CD8-positive, alpha-beta memory T cell (primary cell): Measurements from ENCODE around the gene UNC5C. TPM values are rescaled to one million over a fixed set of nuclear protein-coding genes. Genes with fewer than 3 reads are reported as not detected.

Experiments used
- CTCF ChIA-PET: fragments of 350-600 bp; sonication (Branson Sonifier 250); formaldehyde crosslinking; loops from one replicate; lab custom pipeline; 2021; ENCODE audit warnings: antibody characterized with exemption; lab: Charles Lee
- POLR2A ChIA-PET: fragments of 350-600 bp; sonication (Branson Sonifier 250); formaldehyde crosslinking; loops from one replicate; lab custom pipeline; 2021; ENCODE audit warnings: antibody characterized with exemption; lab: Charles Lee
- DNase-seq, 5 donors: peaks; one replicate each; pipeline versions ENCODE4 v3.0.0 to v3.0.0-alpha.2; 2020 to 2022; ENCODE audit warnings: mixed read lengths in 1 of 5
- H3K27ac ChIP-seq: one replicate; pipeline ENCODE4 v1.7.0; 2013; ENCODE audit warnings: low read depth, mild to moderate bottlenecking, low read length, moderate library complexity
- H3K27me3 ChIP-seq: 2 replicates; pipeline ENCODE4 v1.7.0; 2013; ENCODE audit warnings: low read length, mild to moderate bottlenecking; ENCODE audit not compliant: insufficient read depth, poor library complexity, severe bottlenecking
- H3K36me3 ChIP-seq: 2 replicates; pipeline ENCODE4 v1.7.0; 2013; ENCODE audit warnings: mild to moderate bottlenecking, low read length, moderate library complexity; ENCODE audit not compliant: insufficient read depth
- H3K4me1 ChIP-seq: 2 replicates; pipeline ENCODE4 v1.7.0; 2013; ENCODE audit warnings: mild to moderate bottlenecking, low read length, moderate library complexity; ENCODE audit not compliant: insufficient read depth
- H3K4me3 ChIP-seq: 2 replicates; pipeline ENCODE4 v1.7.0; 2013; ENCODE audit warnings: mild to moderate bottlenecking, low read length
- H3K9me3 ChIP-seq: 2 replicates; pipeline ENCODE4 v1.7.0; 2013; ENCODE audit warnings: mild to moderate bottlenecking, low read length
- H3K27ac Mint-ChIP-seq, 8 donors: one replicate each; pipeline ENCODE4 v1.8.0; 2020 to 2021; ENCODE audit warnings: mixed read lengths in 8 of 8, mild to moderate bottlenecking in 6 of 8, inconsistent platforms in 3 of 8, moderate library complexity in 3 of 8
- H3K27me3 Mint-ChIP-seq, 2 donors: one replicate each; pipeline ENCODE4 v1.8.0; 2020 to 2021; ENCODE audit warnings: mixed read lengths in 2 of 2, mild to moderate bottlenecking in 1 of 2, moderate library complexity in 1 of 2
- H3K36me3 Mint-ChIP-seq, 3 donors: one replicate each; pipeline ENCODE4 v1.8.0; 2020 to 2021; ENCODE audit warnings: mixed read lengths in 3 of 3, inconsistent platforms in 1 of 3, mild to moderate bottlenecking in 1 of 3
- H3K4me1 Mint-ChIP-seq, 3 donors: one replicate each; pipeline ENCODE4 v1.8.0; 2020 to 2021; ENCODE audit warnings: mixed read lengths in 3 of 3, inconsistent platforms in 1 of 3, mild to moderate bottlenecking in 1 of 3
- H3K4me3 Mint-ChIP-seq, 7 donors: one replicate each; pipeline ENCODE4 v1.8.0; 2020 to 2021; ENCODE audit warnings: mixed read lengths in 7 of 7, mild to moderate bottlenecking in 6 of 7, moderate library complexity in 4 of 7, inconsistent platforms in 2 of 7
- H3K9me3 Mint-ChIP-seq, 5 donors: one replicate each; pipeline ENCODE4 v1.8.0; 2020 to 2022; ENCODE audit warnings: mixed read lengths in 5 of 5, mild to moderate bottlenecking in 3 of 5, moderate library complexity in 2 of 5, inconsistent platforms in 1 of 5
- polyA plus RNA-seq: library from polyadenylated mRNA; unstranded; fragments of 300-500 nt; fragmentation: Illumina TruSeq; gene quantifications from one replicate; pipeline ENCODE4 v1.2.3, GENCODE V29; 2021
- total RNA-seq, 2 experiments: library from RNA; stranded (reverse); gene quantifications; one replicate each; pipeline ENCODE4 v1.2.3, GENCODE V29; 2021

The UNC5C gene
- total and polyA plus RNA-seq, 3 experiments from 2014 or later: not detected

DNA sequence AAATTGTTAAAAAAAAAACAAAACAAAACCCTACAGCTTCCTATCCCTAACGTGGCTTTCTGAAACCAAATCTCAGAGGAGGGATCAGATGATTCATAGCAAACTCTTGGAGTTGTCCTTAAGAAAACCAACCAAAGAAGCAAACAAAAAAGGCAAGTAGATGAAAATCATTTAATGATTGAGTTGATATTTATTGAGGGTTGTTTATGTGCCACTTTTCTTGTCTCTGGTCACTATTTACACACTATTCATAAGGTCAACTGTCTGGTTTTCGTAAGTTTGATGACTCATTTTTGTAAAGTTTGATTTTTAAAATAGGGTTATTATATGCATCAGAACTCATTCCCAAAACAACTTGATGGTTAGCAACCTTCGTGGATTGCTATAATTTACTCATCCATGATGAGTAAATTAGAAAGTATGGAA, 133.4 kb downstream of the UNC5C start:
- Histone ChIP-seq H3K4me1 (no peaks in the 10 kb centered on the region), H3K9me3 (no peaks in the 10 kb centered on the region), H3K27me3 (no peaks in the 10 kb centered on the region), H3K36me3 (no peaks in the 10 kb centered on the region), H3K27ac (no peak overlapping the region), H3K4me3 (no peak overlapping the region)
- Mint-ChIP-seq H3K9me3 (no peaks in the 10 kb centered on the region), H3K27ac (no peak overlapping the region), H3K27me3 (no peaks in the 10 kb centered on the region), H3K4me3 (no peak overlapping the region), H3K4me1 (no peaks in the 10 kb centered on the region), H3K36me3 (no peaks in the 10 kb centered on the region)
- no peak for DNase-seq
- CTCF ChIA-PET: no interaction called here
- POLR2A ChIA-PET: no interaction called here

DNA sequence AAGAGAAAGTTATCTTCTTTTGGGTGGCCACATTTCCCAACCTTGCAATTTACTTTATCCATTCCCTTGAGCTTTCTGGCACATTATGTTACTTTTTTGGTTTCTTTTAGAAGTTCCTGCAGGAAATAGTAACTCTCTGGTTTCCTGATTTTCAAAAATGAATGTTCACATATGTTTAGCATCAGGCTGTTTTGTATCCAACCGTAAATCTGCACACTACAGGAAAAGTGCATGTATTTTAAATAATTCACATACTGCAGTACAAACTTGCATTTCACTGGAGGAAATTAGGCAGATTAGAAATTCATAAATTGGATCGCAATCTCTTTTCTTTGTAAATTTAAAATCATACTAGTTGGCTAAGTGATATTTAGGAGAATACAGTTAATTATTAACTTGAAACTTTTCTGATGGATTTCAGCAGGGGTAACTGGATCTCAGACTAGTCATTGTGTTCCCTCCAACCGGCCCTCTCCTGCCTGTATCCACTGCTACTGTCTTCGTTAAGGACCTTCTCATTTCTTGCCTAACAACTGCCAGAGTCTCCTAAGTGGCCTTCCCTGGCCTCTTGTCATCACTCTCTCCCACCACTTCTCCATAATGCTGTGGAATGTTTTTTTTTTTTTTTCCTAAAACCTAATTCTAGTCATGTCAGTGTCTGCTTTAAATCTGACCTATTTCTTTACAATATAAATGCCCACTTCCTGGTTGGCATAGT, 137.2 kb downstream of the UNC5C start:
- CTCF ChIA-PET: no interaction called here
- POLR2A ChIA-PET: no interaction called here

DNA sequence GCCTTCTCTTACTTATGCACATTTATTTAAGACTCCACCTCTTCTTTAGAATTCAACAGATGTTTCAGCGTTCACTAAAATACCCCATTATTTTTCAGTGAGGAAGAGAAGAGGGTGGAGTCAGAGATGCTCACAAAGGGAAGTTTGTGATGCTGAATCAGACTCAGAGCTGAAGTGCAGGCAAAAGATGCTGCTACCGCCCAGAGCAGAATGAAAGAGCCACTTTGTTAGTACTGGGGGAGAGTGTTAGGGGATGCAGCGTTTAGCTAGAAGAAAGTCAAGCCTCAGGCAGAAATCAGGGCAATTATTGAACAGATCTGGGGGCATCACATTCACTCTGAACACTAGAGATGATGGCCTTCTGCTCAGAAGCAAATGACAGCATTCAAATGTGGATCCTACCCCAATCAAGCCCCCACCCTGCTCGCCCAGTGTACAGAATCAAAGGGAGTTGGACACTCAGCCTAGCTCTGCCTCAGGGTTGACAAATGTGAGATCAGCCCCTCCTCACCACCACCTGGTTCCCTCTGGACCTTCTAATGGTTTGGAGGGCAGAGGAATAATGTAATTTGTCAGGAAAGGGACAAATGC, 138.3 kb downstream of the UNC5C start:
- ChIA-PET POLR2A (no interaction called here), CTCF (no interaction called here)
- Histone ChIP-seq H3K4me3 (no peak overlapping the region), H3K36me3 (no peaks in the 10 kb centered on the region), H3K27me3 (no peaks in the 10 kb centered on the region), H3K4me1 (no peaks in the 10 kb centered on the region), H3K9me3 (no peaks in the 10 kb centered on the region), H3K27ac (no peak overlapping the region)
- Mint-ChIP-seq H3K27ac (no peak overlapping the region), H3K27me3 (peaks cover 0 to 2% of the 10 kb centered on the region in 2 donors), H3K4me3 (no peak overlapping the region), H3K9me3 (peaks cover 0 to 2% (median 0%) of the 10 kb centered on the region in 5 donors), H3K36me3 (no peaks in the 10 kb centered on the region), H3K4me1 (no peaks in the 10 kb centered on the region)
- DNase-seq: no peak

More for the DNA sequence above, 137.2 kb downstream of the UNC5C start:
- no peaks in the 10 kb centered on the region for H3K4me1 Mint-ChIP-seq
- no peak overlapping the region for H3K27ac Mint-ChIP-seq
- DNase-seq: no peak
- H3K9me3 Mint-ChIP-seq: peaks cover 0 to 2% (median 0%) of the 10 kb centered on the region in 5 donors
- H3K36me3 ChIP-seq: no peaks in the 10 kb centered on the region
- H3K4me1 ChIP-seq: no peaks in the 10 kb centered on the region
- no peaks in the 10 kb centered on the region for H3K9me3 ChIP-seq
- H3K27ac ChIP-seq: no peak overlapping the region
- no peaks in the 10 kb centered on the region for H3K27me3 ChIP-seq
- no peak overlapping the region for H3K4me3 Mint-ChIP-seq
- no peak overlapping the region for H3K4me3 ChIP-seq
- H3K36me3 Mint-ChIP-seq: no peaks in the 10 kb centered on the region
- peaks cover 0 to 2% of the 10 kb centered on the region in 2 donors for H3K27me3 Mint-ChIP-seq

DNA sequence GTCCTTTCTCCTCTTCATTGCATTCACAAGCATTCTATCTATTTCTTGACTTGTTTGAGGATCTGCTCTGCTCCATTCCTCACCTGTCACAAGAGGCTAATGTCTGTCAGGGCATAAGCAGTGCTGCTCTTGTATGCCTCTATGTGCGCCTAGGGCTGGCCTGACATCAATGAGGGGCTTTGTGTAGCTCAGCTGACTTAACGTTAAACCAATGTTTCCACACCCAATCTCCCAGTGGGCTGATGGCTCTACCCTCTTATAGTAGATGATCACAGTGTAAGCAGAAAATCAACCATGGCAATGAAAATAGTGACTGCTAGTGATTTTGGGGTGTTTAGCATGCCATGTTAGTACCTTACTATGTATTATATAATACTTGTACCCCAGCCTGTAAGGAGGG, 139.0 kb downstream of the UNC5C start:
- Histone ChIP-seq H3K36me3 (no peaks in the 10 kb centered on the region), H3K27ac (no peak overlapping the region), H3K9me3 (no peaks in the 10 kb centered on the region), H3K4me3 (no peak overlapping the region), H3K27me3 (no peaks in the 10 kb centered on the region), H3K4me1 (no peaks in the 10 kb centered on the region)
- no peaks in the 10 kb centered on the region for H3K36me3 Mint-ChIP-seq
- CTCF ChIA-PET: no interaction called here
- H3K9me3 Mint-ChIP-seq: peaks cover 0 to 4% (median 0%) of the 10 kb centered on the region in 5 donors
- no peak overlapping the region for H3K4me3 Mint-ChIP-seq
- no peaks in the 10 kb centered on the region for H3K4me1 Mint-ChIP-seq
- POLR2A ChIA-PET: no interaction called here
- H3K27me3 Mint-ChIP-seq: peaks cover 0 to 2% of the 10 kb centered on the region in 2 donors
- H3K27ac Mint-ChIP-seq: no peak overlapping the region
- DNase-seq: no peak

DNA sequence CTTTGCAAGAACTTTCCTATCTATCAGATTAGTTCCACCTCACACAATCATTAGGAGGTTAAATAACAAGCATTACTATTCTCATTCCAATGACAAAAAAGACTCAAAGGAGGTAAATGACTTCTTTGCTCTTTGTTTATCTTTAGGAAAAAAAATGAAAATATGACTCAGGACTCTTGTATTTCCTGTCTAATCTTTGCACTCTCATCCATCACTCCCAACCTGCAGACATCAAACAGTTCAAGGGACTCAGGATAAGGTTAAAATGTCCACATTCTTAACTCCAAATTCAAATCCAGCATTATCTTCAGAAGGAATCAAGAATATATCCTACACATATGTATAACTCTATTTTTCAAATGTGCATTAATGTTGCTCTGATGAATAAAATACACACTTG, 139.6 kb downstream of the UNC5C start:
- H3K27me3 ChIP-seq: no peaks in the 10 kb centered on the region
- H3K27ac ChIP-seq: no peak overlapping the region
- ChIA-PET POLR2A (no interaction called here), CTCF (no interaction called here)
- H3K4me3 ChIP-seq: no peak overlapping the region
- H3K4me1 ChIP-seq: no peaks in the 10 kb centered on the region
- DNase-seq: no peak
- no peaks in the 10 kb centered on the region for H3K36me3 ChIP-seq
- Mint-ChIP-seq H3K4me1 (no peaks in the 10 kb centered on the region), H3K27ac (no peak overlapping the region), H3K4me3 (no peak overlapping the region), H3K27me3 (peaks cover 0 to 2% of the 10 kb centered on the region in 2 donors), H3K36me3 (no peaks in the 10 kb centered on the region), H3K9me3 (peaks cover 0 to 4% (median 0%) of the 10 kb centered on the region in 5 donors)
- no peaks in the 10 kb centered on the region for H3K9me3 ChIP-seq

DNA sequence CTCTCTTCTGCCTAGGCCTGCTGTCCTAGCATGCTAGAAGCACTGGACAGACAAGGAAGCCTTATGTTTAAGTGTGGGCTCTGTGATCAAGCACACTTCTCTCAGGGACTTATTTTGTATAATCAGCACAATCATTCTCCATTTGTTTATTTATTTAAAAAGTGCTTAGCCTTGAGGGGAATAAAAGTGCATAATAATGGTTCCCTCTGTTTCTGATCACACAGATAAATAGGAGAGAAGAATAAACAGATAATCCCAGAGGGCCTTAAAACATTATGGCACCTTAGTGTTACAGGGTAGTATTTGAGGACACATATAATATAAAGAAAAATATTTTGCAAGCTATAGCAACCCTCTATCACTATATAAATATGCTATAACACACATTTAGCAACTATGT, 146.5 kb downstream of the UNC5C start:
- H3K36me3 ChIP-seq: no peaks in the 10 kb centered on the region
- Mint-ChIP-seq H3K27me3 (peaks cover 0 to 2% of the 10 kb centered on the region in 2 donors), H3K36me3 (no peaks in the 10 kb centered on the region), H3K27ac (no peak overlapping the region), H3K4me1 (no peaks in the 10 kb centered on the region), H3K9me3 (peaks cover 0 to 5% (median 2%) of the 10 kb centered on the region in 5 donors), H3K4me3 (no peak overlapping the region)
- H3K9me3 ChIP-seq: no peaks in the 10 kb centered on the region
- no peak overlapping the region for H3K4me3 ChIP-seq
- no peak overlapping the region for H3K27ac ChIP-seq
- ChIA-PET CTCF (no interaction called here), POLR2A (no interaction called here)
- DNase-seq: no peak
- H3K4me1 ChIP-seq: no peaks in the 10 kb centered on the region
- H3K27me3 ChIP-seq: no peaks in the 10 kb centered on the region

DNA sequence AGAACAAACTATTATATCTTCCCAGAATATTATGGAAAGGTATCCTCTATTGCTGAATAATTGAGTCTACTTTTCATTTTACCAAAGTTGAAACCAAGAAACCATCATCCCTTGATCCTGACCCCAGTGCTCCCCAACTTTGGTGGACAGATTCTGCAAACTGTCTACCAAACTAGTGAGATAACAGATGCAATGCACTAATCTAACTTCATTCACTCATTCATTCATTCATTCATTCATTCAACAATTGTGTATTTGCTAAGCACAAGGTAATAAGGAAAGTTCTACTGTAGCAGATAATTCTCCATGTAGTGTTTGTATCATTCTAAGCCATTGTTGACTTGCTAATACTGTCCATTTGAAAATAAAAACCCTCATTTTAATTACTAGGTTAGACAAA, 150.6 kb downstream of the UNC5C start:
- no peak overlapping the region for H3K4me3 ChIP-seq
- Mint-ChIP-seq H3K27me3 (no peaks in the 10 kb centered on the region), H3K4me3 (no peak overlapping the region), H3K4me1 (no peaks in the 10 kb centered on the region), H3K9me3 (peaks cover 0 to 4% (median 0%) of the 10 kb centered on the region in 5 donors), H3K36me3 (no peaks in the 10 kb centered on the region), H3K27ac (no peak overlapping the region)
- no peak overlapping the region for H3K27ac ChIP-seq
- H3K36me3 ChIP-seq: no peaks in the 10 kb centered on the region
- POLR2A ChIA-PET: no interaction called here
- H3K4me1 ChIP-seq: no peaks in the 10 kb centered on the region
- CTCF ChIA-PET: no interaction called here
- H3K27me3 ChIP-seq: no peaks in the 10 kb centered on the region
- no peaks in the 10 kb centered on the region for H3K9me3 ChIP-seq
- no peak for DNase-seq

DNA sequence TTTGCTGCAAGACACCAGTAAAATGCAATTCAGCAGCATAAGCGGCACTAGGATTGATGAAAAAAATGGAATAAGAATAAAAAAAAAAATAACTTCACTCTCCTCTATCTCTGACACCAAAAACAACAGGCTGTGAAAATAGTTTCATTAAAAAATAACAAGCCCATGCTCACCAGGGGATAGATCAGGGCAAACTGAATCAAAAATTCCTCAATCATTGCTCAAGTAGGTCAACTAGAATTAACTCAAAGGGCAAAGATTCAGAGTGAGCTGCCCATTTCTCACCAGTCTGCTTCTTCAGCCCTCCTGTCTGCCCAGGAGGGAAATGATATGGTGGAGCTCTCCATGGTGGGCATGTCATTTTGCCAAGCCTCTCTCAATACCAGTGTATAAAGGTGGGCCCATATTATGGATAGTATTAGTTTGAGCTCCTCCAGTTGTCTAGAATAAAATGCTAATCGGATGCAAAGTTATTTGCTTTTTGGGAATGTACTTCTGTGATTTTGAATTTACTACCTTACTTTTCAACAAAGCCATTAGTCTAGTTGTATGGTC, 153.9 kb downstream of the UNC5C start:
- no peak overlapping the region for H3K27ac Mint-ChIP-seq
- no peak overlapping the region for H3K4me3 ChIP-seq
- no peaks in the 10 kb centered on the region for H3K4me1 ChIP-seq
- no peaks in the 10 kb centered on the region for H3K36me3 ChIP-seq
- ChIA-PET CTCF (no interaction called here), POLR2A (no interaction called here)
- H3K4me1 Mint-ChIP-seq: no peaks in the 10 kb centered on the region
- no peaks in the 10 kb centered on the region for H3K9me3 ChIP-seq
- no peak for DNase-seq
- no peaks in the 10 kb centered on the region for H3K27me3 Mint-ChIP-seq
- H3K27ac ChIP-seq: no peak overlapping the region
- peaks cover 0 to 2% (median 0%) of the 10 kb centered on the region in 5 donors for H3K9me3 Mint-ChIP-seq
- no peaks in the 10 kb centered on the region for H3K27me3 ChIP-seq
- H3K36me3 Mint-ChIP-seq: no peaks in the 10 kb centered on the region
- H3K4me3 Mint-ChIP-seq: no peak overlapping the region
